GM19099 (cell line): ENCODE data around the gene SQSTM1.

Experiments
- POLR2A ChIP-seq: IDR thresholded peaks from 3 replicates; pipeline ENCODE4 v1.6.1; 2011; ENCODE audit warnings: low read depth; ENCODE audit not compliant: insufficient read length; ENCODE audit errors: extremely low read depth

The SQSTM1 gene

DNA sequence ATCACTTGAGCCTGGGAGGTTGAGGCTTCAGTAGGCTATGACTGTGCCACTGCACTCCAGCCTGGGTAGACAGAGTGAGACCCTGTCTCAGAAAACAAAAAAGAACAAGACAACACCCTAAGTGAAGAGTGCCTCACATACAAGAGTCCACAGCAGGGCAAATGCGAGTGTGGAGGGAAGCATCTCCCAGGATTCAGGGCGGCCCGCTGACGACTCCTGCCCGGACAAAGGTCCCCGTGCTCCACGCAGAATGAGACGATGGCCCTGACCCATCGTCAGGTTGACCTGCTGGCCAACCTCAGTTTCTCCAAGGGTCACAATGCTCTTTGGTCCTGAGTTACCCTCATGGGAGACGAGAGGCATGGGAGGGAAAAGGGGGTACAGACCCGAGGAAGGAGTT, 19.6 kb downstream of the SQSTM1 start:
- no peak for TF ChIP-seq POLR2A

GRCh38 chr5:179840766-179841165, 20.1 kb downstream of the SQSTM1 start:
- TF ChIP-seq POLR2A: no peak

DNA sequence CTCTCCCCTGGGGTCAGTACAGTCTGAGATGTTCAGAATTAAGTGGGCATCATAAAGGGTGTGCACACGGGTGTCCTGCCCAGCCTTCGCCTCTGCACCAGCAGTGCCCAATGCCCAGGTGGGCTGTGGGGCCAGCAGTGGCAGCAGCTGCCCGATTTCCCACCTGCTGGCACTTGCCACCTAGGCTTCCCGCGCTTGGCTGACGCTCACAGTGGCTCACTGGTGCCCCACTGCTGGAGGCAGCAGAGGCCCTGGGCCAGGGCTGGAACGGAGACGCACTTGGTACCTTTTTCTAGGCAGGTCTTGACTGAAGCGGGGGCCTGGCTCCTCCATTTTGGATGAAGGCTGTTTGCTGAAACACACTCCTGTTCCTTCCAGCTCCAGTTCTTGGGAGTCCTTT, 20.9 kb downstream of the SQSTM1 start:
- no peak for TF ChIP-seq POLR2A

DNA sequence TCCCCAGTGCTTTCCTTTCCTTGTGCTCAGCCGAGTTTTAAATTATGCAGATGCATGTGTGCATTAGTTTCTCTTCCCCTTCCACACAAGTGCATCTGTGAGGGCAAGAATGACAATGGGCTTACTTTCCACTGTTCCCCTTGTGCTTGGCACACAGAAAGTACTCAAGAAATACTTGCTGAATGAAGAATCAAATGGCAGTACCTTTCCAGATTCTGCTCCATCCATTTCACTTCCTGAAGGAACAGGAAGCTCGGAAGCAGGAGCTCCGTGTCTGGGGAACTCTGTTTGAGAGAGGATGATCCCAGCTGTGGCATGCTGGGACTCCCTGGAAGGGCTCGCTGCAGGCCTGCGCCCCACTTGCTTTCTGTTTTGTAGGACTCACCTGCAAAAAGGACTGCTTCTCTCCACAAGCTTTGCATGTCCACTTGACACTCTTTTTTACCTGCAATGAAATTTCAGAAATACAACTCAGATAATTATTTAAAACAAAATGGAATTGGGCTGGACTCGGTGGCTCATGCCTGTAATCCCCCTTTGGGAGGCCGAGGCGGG, 32.4 kb downstream of the SQSTM1 start:
- TF ChIP-seq POLR2A: peak; percentile 26

GRCh38 chr5:179854356-179854755, 33.7 kb downstream of the SQSTM1 start:
- no peak for TF ChIP-seq POLR2A

DNA sequence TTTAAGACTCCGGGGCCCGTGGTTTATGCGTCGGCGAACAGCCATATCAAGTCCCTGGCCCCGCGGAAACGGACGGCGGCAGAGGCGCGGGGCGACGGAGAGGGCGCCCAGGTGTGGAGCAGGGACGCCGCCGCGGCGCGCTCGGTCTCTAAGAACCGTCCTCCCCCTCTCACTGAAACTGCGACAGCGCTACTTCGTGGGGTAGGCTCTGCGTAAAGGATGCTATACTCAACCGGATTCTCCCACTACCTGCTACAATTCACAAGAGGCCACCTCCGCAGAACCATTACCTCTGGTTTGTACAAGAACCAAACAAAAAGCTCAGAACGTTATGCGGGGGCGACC, 37.5 kb downstream of the SQSTM1 start:
- no peak for TF ChIP-seq POLR2A

DNA sequence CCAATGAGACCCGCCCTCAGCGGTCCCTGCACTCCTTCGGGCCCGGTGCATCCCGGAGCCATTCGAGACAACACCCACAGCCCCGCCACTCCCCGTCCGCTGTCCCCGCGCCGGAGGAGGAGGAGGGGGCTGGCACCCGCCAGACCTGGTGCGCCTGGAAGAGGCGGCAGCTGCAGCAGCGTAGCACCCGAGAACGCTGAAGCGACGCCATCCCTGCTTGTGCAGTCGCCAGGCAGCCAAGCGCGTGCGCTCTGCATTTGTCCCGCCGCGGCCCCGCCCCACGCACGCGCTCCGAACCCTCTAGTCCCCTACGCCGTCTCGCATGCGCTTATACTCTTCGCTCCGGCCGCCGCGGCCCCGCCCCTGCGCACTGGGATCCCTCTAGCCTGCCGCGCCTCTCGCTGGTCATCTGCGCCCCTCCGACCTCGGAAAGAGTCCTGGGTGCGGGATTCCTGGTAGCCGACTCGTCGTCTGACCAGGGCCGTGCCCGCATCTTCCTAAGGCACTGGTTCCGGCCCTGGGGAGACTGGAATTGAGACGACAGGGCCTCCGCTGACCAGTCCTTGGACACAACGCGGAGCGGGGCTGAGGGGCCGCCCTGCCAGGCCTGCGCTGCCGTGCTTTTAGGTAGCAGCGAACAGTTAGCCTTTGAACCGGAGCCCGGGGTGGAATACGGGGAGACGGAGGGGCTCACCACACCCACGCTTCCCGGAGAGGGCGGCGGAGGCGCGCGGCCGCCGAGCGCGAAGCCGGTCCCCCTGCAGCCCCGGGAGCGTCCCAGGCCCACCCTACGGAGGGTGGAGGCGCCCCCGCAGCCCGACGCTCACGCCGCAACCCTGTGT, 38.1 kb downstream of the SQSTM1 start, which contains the start of gene MRNIP:
Gene MRNIP (minus strand): TSS at position 232 of the 842 bp plus-strand sequence. CDS start 21 bp downstream, at position 211.
- TF ChIP-seq POLR2A: peak; percentile 72

- TF ChIP-seq POLR2A: no peak
Observed at GRCh38 chr5:179860301-179860700, 39.6 kb downstream of the SQSTM1 start.

DNA sequence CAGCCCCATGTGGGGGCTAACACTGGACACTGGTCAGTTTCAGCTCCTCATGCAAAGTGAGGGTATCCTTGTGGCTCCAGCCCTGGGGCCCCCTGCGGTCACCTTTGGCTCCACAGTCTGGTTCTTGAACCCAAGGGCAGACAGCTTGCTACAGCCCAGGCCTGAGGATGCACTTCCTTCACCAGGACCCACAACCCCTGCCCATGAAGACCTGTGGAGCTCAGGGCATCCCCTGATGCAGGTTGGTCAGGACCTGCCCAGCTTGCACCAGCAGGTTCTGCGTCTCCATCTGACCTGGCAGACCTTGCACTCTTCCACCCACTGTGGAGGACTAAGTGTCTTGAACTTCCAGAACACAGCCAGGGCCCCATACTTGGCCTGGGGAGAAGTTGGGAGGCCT, 41.6 kb downstream of the SQSTM1 start:
- no peak for TF ChIP-seq POLR2A

DNA sequence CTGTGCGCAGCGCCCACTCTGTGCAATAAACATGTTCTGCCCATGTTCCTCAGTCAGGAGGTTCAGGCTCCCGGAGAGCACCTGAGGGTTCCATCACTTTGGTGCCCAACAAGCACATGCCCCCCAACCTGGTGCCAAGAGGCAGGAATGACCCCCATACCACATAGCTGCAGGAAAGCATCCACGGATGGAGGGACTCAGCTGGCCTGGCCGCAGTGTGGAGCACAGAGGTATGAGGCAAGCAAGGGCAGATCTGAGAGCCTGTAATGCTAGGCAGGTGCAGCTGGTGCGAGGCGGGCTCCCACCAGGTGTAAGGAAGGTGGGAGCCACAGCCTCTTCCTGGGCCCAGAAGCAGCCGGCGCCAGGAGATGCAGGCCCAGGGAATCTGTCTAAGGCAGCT, 42.2 kb downstream of the SQSTM1 start:
- no peak for TF ChIP-seq POLR2A

GRCh38 chr5:179863449-179864085, 42.9 kb downstream of the SQSTM1 start:
- no peak for TF ChIP-seq POLR2A

DNA sequence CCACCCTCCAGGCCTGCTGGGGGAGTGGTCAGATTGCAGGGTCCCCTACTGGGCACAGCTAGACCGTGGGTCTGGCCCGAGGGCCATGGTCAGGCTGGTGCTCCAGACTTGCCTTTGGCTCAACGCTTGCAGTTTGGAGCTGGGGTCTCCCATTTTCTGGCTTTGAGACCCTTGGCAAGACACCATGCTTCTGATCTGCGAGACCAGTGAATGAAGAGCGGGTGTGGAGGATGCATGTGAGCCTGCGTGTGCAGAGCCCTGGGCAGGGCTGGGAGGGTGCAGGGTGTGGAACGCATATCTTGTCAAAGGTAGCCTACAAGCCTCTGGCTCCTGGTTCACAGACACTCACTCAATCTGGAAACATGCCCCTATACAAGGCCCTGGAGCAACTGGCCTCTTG, 44.0 kb downstream of the SQSTM1 start:
- no peak for TF ChIP-seq POLR2A

DNA sequence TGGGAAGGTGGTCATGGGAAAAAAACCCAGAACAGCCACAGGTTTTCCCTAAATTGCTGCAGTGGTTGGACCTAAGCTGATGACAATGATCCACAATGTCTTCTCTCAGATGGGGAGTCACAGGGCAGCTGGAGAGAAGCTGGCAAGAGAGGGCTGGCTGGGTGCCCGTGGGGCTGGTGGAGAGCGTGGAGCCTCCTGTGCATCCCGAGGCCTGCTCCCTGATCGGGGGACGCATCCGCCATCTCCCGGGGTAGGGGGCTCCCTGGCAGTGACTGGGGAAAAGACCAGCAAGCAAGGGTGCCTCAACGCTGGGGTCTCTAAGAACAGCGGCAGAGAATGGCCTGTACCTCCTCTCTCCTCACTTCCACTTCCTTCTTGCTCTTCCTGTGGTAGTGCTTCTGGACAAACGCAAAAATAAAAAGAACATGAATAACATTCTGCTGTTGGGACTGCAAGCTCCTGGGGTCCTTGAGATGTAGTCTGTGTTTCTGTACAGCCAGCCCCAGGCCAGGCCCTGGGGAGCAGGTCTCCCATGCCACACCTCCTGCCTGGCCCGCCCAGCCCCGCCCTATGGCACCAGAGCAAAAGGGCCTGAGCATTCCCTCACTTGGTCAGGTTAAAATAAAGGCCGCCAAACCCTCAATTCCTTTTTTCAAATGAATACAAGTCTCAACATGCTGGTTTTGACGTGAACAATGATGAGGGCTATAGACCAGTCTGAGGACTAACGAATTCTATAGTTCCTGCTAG, 45.0 kb downstream of the SQSTM1 start:
- no peak for TF ChIP-seq POLR2A

DNA sequence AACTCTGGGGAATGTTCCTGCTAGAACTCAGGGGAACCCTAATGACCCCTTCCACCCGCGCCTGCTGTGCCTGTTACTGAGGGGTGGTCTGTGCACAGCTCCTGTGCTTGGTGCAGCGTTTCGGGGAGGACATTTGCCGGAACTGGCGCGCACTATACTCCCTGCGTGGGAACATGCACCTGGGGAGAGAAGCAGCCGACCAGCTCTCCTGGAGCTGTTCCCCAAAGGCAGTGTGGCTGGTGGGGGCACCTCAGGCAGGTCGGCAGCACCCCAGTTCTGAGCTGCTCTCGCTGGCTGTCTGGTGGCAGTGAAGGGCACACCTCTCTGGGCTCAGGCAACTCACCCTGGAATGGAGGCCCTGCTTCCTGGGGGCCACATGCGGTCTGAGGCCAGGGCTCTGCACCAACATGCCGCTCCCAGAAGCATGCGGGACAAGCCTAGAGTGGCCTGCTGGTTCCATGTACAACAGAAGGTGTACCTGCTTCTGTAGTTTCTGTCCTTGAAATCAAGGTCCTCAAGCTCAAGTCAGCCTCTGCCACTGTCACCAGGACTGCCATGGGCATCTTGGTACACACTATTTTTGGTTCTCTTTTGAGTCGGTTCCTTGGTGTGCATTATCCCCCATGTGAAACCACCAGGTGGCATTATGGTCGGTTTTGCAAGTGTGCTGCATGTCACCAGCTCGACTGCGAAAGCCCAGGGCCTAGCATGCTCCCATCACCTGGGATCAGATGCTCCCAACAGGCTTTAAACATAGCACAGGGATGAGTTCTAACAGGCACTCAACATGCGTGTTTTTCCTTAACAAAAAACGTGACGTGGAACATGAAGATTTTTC, 45.8 kb downstream of the SQSTM1 start:
- no peak for TF ChIP-seq POLR2A
